Fibroblast of peridontal ligament (primary cell): ENCODE data around the gene TUBB2A.
A peak's percentile ranks its signal among the peaks of the same experiment; 100 is the strongest.
"Not testable (repeated sequence)": the region's sequence is repeated elsewhere in the genome, so short reads cannot be mapped to it uniquely, and the experiment has no call there.

Source experiments
- DNase-seq: peaks from one replicate; pipeline ENCODE4 v3.0.0-alpha.2; 2010; ENCODE audit errors: extremely low read depth

TUBB2A gene

GRCh38 chr6:3181105-3181504 is 23.8 kb upstream of the TUBB2A start:
- no peak for DNase-seq

- not testable (repeated sequence) for DNase-seq
Measured at GRCh38 chr6:3179945-3180344, 22.6 kb upstream of the TUBB2A start.

GRCh38 chr6:3178666-3179065 is 21.3 kb upstream of the TUBB2A start:
- DNase-seq, result not testable (repeated sequence)

GRCh38 chr6:3176562-3177355 is 19.4 kb upstream of the TUBB2A start:
- peak; percentile 84 for DNase-seq

DNA sequence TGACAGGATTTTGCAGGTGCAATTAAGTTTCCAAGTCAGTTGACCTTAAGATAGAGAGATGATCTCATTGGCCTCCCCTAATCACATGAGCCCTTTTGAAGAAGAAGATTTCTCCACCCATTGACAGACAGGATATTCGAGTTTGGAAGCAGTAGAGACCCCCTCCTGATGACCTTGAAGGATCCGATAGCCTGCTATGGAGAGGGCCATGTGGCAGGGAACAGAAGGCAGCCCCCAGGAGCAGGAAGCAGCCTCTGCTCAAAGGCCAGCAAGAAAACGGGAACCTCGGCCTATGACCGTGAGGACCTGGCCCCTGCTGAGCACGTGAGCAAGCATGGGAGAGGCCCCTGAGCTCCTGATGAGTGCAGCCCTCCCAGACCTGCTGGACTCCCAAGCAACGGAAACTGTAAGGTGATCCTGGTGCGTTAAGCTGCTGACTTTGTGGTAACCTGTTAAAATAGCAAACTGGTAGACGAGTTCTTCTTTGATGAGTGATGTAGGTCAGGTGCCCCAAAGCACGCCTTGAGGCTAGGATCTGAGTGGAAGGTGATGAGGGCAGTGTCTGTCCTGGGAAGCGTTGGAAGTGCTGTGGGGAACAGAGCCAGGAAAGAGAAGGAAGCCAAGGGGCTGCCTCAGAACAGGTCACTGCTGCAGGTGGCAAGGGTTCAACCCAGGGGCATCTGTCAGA is 18.5 kb upstream of the TUBB2A start:
- no peak for DNase-seq

DNA sequence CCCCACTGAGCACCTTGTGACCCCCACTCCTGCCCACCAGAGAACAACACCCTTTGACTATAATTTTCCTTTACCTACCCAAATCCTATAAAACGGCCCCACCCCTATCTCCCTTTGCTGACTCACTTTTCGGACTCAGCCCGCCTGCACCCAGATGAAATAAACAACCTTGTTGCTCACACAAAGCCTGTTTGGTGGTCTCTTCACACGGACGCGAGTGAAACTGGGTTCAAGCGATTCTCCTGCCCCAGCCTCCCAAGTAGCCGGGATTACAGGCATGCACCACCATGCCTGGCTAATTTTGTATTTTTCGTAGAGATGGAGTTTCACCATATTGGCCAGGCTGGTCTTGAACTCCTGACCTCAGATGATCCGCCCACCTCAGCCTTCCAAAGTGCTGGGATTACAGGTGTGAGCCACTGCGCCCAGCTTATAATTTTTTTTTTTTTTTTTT is 16.3 kb upstream of the TUBB2A start:
- DNase-seq, result not testable (repeated sequence)

GRCh38 chr6:3172789-3173188 is 15.4 kb upstream of the TUBB2A start:
- DNase-seq, result not testable (repeated sequence)

GRCh38 chr6:3171313-3172175 is 14.2 kb upstream of the TUBB2A start:
- not testable (repeated sequence) for DNase-seq

GRCh38 chr6:3170676-3171075 is 13.3 kb upstream of the TUBB2A start:
- DNase-seq, result not testable (repeated sequence)

GRCh38 chr6:3168046-3168445 is 10.7 kb upstream of the TUBB2A start:
- DNase-seq, result not testable (repeated sequence)

DNA sequence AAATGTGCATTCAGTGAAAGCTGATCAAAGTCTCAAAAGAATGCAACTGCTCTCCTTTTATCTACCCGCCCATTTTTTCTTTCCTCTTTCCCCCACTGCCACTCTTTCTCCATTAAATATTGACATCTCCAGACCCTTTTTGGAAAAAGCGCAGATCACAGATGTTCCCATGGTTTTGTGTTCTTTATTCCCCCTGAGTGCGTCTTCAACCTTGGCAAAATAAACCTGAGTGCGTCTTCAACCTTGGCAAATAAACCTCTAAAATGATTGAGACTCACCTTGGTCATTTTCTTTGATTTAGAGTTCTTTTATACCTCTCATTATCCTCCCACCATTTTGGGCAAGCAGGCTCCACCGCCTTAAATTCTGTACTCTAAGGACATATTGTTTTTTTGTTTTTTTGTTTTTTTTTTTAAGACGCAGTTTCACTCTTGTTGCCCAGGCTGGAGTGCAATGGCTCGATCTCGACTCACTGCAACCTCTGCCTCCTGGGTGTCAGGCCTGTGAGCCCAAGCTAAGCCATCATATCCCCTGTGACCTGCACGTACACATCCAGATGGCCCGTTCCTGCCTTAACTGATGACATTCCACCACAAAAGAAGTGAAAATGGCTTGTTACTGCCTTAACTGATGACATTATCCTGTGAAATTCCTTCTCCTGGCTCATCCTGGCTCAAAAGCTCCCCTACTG is 9.3 kb upstream of the TUBB2A start:
- DNase-seq, result not testable (repeated sequence)

- DNase-seq, result no peak
Measured at GRCh38 chr6:3165631-3166534, 8.5 kb upstream of the TUBB2A start.

- DNase-seq, result no peak
Measured at GRCh38 chr6:3164388-3164787, 7.0 kb upstream of the TUBB2A start.

GRCh38 chr6:3163248-3163594 is 5.9 kb upstream of the TUBB2A start:
- peak; percentile 29 for DNase-seq

DNA sequence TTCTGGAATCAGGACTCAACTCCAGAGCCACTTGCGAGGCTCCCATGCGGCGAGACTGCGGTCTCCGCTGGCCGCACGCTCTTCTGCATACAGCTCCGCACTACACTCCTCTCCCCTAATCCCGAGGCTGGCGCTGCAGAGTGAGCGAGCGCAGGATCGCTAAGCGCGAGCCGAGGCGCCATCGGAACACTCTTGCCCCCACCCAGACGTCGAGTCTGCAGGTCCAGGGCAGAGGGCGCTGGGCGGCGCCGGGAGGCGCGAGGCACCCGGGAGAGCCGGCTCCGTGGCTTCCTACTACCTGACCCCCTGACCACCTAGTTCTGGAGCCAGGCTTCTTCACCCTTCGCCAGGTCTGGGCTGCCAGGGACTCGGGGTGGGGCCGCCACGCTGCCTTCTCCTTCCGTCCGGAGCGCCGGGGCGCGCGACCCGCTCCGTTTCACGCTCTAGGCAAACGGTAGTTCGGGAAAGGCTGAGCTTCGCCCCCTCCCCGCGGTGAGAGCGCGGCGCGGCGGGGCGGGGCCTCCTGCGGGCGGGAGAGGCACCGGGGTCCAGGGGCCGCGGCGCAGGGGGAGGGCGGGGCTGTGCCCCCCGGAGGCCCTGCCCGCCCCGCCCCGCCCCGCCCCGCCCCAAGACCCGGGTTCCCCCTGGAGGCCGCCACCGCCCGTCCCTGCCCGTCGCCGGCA is 5.4 kb upstream of the TUBB2A start:
- DNase-seq, result peak; percentile 60

DNA sequence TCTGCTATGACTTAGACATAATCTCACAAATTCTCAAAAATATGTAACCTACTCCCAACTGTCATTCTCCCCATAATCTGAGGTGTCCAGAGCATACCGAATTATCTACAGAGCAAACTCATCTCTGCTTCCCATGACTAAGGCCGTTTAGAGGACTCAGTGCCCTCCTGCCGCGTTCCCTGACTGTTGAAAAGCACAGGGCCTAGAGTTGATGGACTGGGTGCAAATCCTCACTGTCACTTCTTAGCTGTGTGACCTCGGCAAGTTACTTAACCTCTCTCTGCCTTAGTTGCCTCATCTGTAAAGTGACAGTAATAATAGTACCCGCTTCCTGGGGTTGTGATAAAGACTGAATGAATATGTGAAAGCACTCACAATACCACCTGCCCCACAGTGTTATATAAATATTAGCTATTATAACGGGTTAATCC is 4.7 kb upstream of the TUBB2A start:
- DNase-seq, result no peak

DNA sequence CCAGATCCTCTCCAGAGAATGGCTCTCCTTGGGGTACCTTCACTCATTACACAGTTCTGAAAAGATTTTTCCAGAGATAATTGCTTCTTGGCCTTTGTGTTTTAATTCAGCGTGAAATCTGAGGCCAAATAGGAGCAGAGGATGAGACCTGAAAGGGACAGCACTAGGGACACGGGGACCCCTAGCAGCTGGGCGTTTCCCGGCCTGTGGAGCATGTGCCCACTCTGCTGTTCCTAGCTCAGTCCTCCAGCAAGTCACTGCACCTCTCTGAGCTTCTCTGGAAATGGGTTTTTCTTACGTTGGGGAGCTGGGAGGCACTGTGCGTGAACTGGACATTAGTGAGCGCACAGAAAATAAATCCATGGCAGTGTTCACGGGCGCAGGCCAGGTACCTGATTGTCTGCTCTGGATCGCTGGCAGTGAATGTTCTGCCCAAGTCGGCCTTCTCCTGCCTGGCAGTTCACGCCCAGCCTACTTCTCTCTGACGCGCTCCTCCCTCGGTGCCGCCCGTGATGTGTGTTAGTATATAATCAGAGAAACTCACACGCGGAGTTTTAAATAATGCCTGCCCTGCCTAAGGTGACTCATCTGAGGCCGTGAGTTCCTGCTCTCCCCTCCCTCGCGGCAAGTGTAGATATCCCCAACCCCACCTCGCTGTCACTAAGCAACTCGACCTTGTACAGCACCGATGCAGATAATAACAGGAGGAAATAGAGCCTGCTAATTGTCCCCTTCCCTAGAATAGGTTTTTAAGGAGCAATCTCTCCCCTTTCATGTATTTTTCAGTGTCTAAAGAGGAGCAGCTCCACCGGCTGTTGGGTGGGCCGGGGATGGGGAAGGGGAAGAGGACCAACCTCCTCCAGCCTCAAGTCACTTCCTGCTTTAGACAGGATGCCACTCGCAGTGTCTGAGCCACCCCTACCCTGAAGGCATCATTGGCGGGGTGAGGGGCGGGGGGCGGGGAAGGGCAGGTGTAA is 2.7 kb upstream of the TUBB2A start:
- no peak for DNase-seq
